AG09309 (cell line): ENCODE measurements around the gene BORCS8.

Experiments
- DNase-seq: peaks from one replicate; pipeline ENCODE4 v3.0.0-alpha.2; 2010; ENCODE audit warnings: low read depth
- H3K4me3 ChIP-seq: 2 replicates; pipeline ENCODE4 v1.5.1; 2011; ENCODE audit warnings: mild to moderate bottlenecking, low read depth, low read length, moderate library complexity; ENCODE audit not compliant: control insufficient read depth
- TF ChIP-seq, protein P1 (sequence below): IDR thresholded peaks from 2 replicates; pipeline ENCODE4 v1.5.1; 2011; ENCODE audit warnings: mild to moderate bottlenecking, low read depth, low read length, inconsistent platforms; ENCODE audit not compliant: insufficient read depth, control insufficient read depth; ENCODE audit errors: missing control alignments

Gene BORCS8

DNA sequence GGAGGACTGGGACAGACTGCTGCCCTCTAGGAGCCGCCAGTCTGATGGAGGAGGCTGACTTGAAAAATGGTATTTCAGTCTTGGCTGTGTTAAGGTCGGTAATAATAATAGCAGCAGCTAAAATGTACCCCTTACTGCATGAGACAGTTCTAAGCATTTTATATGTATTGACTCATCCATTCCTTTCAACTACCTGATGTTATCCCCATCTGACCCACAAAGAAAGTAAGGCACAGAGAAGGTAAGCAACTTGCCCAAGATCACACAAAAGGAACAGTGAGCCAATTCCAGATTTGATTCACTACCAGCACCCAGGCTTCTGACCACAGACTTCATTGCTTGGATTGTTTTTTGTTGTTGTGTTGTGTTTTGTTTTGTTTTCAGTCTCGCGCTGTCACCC is 23.8 kb upstream of the BORCS8 start:
- no peak overlapping the region for H3K4me3 ChIP-seq
- DNase-seq, result no peak

GRCh38 chr19:19214892-19215291 is 22.9 kb upstream of the BORCS8 start:
- TF ChIP-seq, protein P1, sequence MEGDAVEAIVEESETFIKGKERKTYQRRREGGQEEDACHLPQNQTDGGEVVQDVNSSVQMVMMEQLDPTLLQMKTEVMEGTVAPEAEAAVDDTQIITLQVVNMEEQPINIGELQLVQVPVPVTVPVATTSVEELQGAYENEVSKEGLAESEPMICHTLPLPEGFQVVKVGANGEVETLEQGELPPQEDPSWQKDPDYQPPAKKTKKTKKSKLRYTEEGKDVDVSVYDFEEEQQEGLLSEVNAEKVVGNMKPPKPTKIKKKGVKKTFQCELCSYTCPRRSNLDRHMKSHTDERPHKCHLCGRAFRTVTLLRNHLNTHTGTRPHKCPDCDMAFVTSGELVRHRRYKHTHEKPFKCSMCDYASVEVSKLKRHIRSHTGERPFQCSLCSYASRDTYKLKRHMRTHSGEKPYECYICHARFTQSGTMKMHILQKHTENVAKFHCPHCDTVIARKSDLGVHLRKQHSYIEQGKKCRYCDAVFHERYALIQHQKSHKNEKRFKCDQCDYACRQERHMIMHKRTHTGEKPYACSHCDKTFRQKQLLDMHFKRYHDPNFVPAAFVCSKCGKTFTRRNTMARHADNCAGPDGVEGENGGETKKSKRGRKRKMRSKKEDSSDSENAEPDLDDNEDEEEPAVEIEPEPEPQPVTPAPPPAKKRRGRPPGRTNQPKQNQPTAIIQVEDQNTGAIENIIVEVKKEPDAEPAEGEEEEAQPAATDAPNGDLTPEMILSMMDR, result no peak
- H3K4me3 ChIP-seq, result no peak overlapping the region
- no peak for DNase-seq

More for the DNA sequence above, 23.8 kb upstream of the BORCS8 start:
- TF ChIP-seq, protein P1, result no peak

GRCh38 chr19:19214159-19214490 is 22.2 kb upstream of the BORCS8 start:
- TF ChIP-seq, protein P1, result no peak
- no peak for DNase-seq
- no peak overlapping the region for H3K4me3 ChIP-seq

DNA sequence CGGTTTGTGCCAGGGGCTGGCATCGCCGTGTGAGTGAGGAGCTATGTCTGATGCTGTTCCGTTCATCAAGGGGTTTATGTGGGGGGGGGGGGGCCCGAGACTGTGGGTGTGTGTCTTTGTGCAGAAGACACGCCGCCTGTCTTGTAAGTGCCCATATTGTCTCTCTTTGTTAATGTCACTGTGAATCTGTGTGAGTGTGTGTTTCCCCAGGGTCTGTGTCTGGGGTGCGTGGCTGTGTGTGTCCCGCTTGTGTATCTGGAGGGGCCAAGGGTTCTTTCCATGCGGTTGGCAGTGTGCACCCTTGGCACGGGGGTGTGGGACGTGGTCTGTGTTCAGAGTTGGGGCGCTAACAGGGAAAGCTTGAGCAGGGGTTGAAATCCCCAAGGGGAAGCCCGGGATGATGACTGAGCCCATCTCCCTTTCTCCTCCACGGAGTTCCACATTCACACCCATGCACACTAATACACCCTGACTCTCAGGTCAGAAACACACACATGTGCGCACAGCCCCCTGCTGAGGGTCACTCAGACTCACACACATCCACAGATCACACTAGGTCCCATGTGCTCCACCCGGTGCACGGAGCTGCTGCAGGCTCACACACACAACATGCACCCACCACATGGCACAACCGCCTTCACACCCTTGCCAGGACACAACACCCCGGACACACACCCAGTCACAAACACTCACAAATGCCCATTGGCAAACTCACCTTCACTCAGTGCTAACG is 21.6 kb upstream of the BORCS8 start:
- no peak for DNase-seq
- TF ChIP-seq, protein P1, result no peak
- H3K4me3 ChIP-seq, result no peak overlapping the region

DNA sequence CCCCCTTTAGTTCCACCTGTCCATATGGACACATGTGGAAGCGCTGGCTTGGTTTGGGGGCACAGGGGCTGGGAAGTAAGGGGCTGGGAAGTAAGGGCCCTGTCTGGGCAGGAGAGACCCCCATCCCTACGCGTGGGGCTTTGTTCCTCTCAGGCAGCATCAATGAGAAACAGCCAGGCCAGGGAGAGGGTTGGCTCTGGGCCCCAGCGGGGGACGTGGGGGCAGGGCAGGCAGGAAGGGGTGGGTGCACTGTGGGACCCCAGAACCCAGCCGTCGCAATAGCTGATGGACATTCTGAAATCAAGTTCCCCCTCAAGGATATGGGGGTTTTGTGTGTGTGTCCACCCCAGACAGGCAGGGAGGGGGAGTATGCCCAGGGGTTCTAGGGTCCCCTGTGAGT is 21.0 kb upstream of the BORCS8 start:
- TF ChIP-seq, protein P1, result no peak
- H3K4me3 ChIP-seq, result no peak overlapping the region

DNA sequence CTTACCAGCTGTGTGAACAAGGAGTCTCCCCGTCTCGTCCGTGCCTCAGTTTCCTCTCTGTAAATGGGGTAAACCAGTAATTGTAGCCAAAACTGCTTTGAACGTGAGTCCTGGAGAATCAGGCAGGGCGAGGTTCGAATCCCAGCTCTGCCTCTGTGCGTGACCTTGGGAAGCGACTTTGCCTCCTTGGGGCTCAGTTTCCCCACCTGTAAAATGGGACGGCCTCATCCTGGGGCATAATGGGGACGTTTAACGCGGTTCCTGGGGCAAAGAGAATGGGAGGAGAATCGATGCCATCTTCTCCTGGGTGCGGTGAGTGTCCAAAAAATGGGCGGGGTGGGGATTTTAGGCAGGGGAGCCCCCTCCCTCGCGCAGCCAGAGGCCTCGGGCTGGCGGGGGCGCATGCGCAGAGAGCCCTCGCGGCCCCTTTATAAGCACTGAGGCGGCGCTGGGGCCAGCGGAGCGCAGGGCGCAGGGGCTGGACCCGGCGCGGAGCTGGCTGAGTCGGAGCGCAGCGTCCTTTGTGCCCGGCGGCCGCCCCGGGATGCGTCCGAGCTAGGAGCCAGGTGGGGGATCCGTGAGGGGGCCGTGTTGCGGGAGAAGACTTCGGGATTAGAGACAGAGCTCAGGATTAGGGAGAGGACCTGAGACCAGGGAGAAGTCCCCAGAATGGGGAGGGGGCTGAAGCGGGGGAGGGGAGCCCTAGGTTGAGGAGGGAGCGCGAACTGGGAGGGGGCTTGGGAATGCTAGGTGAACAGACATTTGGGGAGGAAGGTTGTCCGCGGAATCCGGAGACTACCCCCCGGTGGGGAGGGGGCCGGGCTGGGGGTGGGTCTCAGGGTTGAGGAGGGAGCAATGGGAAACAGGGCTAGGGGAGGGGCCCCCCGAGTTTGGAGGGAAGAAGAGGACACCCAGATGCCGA is 19.8 kb upstream of the BORCS8 start, which contains the start of gene NCAN:
Gene NCAN, plus strand, starts transcription at position 460 of the 922 bp plus-strand sequence. CDS start 4,996 bp downstream, outside the sequence.
- H3K4me3 ChIP-seq, result no peak within 1 kb of the TSS
- TF ChIP-seq, protein P1, result no peak
- no peak for DNase-seq

More for the DNA sequence above, 21.0 kb upstream of the BORCS8 start:
- no peak for DNase-seq
